Amniotic stem cell (primary cell): ENCODE measurements around the gene LRP5.
"Not testable (repeated sequence)": the region's sequence is repeated elsewhere in the genome, so short reads cannot be mapped to it uniquely, and the experiment has no call there.

Experiments
- DNase-seq: peaks from one replicate; lab custom pipeline; 2025; lab: John Stamatoyannopoulos, UW

LRP5 gene

DNA sequence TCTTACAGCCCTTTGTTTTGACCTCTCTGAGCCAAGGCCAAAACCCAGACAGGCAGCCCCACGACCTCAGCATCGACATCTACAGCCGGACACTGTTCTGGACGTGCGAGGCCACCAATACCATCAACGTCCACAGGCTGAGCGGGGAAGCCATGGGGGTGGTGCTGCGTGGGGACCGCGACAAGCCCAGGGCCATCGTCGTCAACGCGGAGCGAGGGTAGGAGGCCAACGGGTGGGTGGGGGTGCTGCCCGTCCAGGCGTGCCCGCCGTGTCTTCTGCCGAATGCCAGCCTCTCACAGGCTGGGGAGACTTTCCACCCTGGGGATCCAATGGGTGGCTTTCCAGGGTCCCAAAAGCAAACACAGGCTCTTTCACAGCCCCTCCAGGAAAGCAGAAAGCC is 111.1 kb downstream of the LRP5 start:
- DNase-seq = no peak

DNA sequence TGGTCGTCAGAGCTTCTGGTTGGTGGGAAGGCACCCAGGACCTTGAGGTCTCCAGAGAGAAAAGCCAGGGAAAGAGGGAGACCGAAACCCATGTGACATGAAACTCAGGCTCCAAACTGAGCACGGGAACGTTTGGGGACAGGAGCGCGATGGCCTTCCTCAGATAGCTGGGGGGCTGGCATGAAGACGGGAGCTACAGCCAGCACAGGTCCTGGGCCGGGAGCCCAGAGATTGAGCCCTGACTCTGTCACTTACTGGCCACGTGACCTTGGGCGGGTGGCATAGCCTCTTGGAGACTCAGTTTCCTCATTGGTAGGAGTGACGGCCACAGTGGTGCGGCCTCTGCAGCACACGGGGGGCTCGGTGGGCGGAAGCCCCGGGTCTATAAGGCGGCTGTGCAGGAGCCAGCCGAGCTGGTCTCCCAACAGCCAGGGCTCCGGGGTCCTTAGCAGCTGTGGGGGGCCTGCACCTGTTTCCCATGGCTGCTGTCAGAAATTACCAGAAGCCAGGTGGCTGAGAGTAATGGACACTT is 111.8 kb downstream of the LRP5 start:
- no peak for DNase-seq

DNA sequence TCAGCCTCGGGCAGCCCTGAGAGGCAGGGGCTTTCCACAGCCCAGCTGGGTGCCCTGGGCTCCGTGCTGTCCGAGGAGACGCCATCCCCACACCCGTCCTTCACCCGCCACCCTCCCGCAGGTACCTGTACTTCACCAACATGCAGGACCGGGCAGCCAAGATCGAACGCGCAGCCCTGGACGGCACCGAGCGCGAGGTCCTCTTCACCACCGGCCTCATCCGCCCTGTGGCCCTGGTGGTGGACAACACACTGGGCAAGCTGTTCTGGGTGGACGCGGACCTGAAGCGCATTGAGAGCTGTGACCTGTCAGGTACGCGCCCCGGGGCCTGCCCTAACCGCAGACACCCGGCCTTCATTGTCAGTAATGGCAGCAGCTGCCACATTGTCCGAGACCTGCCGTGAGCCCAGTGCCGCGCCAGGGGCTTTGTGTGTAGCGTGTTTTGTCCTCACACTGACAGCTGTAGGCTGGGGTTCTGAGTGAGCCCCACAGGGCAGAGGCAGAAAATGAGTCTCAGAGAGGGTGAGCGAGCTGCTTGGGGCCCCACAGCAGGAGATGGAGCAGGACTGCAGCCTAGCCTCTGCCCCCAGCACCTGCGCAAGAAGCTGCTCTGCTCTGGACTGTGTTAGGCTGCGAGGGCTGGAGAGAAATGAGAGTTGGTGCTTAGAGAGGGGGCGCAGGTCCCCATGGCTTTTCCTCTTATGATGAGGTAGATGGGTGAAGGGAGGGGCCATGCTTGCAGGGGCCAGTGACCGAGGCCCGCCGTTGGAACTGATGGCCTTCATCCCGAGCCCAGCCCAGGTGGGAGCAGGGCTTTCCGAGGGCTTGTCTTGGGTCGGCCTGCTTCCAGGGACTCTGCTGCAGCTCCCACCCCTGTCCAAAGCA is 112.8 kb downstream of the LRP5 start:
- DNase-seq = no peak

DNA sequence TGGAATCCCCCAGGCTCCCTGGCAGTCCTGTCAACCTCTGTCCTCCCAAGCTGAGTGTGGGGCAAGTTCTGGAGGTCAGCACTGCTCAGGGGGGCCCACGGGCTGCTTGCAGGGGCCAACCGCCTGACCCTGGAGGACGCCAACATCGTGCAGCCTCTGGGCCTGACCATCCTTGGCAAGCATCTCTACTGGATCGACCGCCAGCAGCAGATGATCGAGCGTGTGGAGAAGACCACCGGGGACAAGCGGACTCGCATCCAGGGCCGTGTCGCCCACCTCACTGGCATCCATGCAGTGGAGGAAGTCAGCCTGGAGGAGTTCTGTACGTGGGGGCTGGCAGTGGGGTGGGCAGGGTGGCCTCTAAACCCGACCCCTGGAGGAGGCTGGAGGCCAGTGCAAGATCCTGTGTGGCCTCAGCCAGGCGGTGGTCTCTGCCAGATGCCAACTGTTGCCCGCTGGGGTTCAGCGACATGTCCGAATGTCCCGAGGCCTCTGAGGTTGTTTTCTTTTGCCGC is 113.5 kb downstream of the LRP5 start:
- no peak for DNase-seq

DNA sequence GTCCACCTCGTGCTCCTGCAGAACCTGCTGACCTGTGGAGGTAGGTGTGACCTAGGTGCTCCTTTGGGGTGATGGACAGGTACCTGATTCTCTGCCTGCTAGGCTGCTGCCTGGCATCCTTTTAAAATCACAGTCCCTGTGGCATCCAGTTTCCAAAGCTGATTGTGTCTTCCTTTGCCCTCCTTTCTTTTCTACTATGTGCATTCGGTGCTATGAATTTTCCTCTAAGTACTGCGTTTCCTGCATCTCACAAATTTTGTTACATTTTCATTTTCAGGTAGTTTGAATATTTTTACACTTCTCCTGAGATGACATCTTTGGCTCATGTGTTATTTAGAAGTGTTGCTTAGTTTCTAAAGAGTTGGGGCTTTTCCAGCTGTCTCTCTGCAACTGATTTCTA is 117.3 kb downstream of the LRP5 start:
- DNase-seq = no peak

DNA sequence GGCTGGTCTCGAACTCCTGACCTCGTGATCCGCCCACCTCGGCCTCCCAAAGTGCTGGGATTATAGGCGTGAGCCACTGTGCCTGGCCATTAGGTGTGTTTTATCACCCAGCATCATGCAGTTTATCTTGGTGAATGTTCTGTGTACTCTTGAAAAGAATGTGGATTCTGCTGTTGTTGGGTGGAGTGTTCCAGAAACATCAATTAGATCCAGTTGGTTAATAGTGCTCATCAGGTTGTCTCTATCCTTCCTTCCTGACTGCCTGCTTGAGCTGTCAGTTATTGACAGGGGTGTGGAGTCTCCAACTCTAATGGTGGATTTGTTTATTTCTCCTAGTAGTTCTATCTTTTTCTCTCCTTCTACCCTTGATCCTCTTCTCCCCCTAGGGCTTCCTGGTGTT is 118.0 kb downstream of the LRP5 start:
- DNase-seq = no peak

DNA sequence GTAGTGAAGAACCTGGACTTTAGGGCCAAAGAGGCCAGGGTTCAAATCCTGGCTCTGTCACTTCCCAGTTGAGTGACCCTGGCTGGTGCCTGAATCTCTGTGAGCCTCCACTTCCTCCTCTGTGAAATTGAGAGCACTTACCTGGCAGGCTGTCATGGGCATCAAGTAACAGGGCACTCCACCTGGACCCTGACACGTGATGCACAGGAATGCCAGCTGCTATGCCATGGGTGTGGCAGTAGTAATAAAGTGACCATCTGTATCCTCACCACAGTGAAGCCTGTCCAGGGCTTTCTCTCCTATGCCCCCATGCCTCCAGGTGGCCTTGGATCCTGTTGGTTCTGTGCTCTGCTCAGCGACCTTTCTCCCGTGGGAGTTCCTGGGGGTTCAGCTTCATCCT is 118.4 kb downstream of the LRP5 start:
- DNase-seq = no peak

DNA sequence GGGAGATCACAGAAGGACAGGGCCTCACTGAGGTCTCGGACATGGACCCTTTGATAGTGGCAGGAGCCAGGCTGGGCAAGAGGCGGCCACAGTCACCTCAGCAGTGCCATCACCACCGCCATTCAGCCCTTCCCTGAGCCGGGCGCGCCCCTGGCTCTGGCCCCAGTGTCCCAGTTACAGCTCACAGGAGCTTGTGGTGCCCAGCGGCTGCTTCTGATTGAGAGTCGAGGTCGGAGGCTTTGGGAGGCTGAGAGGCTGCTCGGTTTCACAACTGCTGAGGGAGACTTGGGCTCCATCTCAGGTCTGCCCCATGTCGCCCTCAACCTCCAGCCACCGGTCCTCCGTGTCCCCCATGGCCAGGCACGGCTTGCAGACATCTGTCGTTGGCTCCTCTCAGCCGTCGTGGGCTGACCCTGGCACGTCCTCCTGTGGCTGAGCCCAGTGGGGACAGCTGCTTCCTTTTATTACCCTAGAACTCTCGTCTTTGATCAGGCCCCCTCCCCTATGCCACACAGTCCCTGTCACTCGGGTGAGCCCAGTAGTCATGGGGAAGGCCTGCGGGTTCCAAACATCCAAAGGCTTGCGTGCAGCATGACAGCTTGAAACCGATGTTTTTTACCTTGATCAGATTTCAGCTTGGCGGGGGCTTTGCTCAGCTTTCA is 119.7 kb downstream of the LRP5 start:
- no peak for DNase-seq

DNA sequence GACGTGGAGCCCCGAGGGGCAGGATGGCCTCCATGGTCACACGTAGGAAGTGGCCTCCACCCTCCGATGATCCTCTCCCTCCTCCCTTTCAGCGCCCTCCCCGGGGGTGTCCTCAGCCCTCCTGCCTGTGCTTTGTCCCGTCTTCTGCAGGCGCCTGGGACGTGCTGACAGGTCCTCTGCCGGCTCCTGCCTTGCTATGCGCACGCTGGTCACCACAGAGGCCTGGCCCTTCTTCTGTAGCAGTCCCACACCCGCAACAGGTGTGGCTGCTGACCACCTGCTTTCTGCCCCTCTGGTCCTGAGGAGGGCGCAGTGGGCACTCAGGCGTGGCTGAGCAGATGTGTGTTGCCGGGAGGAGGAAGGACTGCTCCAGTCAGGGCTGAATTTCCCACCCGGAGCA is 120.5 kb downstream of the LRP5 start:
- DNase-seq = no peak

DNA sequence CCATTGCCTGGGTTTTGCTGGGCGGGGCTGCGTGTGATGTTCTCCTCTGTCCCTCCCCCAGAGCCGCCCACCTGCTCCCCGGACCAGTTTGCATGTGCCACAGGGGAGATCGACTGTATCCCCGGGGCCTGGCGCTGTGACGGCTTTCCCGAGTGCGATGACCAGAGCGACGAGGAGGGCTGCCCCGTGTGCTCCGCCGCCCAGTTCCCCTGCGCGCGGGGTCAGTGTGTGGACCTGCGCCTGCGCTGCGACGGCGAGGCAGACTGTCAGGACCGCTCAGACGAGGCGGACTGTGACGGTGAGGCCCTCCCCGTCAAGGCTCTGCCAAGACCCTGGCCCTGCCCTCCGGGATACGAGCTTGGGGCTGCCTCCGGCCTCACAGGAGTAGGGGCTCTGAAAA is 121.2 kb downstream of the LRP5 start:
- no peak for DNase-seq

DNA sequence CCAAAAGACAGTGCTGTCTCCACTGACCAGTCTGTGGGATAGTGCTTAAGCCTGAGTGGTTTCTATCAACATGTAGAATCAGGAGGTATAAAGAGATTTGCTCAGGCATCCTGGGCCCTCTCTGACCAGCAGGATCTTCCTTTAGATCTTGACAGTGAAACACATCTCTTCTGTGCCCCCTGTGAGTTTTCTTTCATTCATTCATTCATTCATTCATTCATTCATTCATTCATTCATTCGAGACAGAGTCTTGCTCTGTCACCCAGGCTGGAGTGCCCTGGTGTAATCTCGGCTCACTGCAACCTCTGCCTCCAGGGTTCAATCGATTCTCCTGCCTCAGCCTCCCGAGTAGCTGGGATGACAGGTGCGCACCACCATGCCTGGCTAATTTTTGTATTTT is 121.8 kb downstream of the LRP5 start:
- not testable (repeated sequence) for DNase-seq

DNA sequence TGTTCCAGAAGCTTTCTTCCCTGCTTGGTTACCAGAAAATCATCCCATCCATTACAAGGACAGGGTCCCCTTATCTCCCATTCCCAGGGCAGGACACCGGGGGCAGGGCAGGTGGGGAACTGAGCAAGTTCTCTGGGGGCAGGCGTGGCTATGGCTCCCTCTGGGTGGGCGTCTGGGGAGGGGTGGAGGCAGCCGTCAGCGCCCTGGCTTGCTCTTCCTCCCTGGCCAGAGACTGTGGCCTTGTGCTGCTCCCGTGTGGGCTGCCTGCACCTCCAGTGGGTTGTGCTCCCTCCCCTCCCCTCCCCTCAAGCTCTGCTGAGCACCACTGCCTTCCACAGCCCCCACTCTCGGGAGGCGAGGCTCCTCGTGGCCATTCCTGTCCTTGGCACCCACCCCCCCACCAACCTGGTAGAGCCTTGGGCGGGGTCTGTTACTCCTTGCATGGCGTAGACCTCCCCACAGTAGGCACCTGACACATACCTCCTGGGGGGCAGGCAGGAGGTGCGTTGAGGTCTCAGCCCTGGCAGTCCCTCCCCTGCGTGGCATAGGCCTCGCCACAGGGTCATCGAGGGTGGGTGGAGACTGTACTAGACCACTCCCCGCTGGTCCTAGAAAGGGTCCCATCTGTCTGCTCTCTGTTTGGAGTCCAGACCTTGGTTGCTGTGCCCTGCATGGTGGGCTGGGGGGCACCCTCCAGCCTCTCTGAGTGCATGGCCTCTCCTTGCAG is 123.9 kb downstream of the LRP5 start:
- DNase-seq = no peak

DNA sequence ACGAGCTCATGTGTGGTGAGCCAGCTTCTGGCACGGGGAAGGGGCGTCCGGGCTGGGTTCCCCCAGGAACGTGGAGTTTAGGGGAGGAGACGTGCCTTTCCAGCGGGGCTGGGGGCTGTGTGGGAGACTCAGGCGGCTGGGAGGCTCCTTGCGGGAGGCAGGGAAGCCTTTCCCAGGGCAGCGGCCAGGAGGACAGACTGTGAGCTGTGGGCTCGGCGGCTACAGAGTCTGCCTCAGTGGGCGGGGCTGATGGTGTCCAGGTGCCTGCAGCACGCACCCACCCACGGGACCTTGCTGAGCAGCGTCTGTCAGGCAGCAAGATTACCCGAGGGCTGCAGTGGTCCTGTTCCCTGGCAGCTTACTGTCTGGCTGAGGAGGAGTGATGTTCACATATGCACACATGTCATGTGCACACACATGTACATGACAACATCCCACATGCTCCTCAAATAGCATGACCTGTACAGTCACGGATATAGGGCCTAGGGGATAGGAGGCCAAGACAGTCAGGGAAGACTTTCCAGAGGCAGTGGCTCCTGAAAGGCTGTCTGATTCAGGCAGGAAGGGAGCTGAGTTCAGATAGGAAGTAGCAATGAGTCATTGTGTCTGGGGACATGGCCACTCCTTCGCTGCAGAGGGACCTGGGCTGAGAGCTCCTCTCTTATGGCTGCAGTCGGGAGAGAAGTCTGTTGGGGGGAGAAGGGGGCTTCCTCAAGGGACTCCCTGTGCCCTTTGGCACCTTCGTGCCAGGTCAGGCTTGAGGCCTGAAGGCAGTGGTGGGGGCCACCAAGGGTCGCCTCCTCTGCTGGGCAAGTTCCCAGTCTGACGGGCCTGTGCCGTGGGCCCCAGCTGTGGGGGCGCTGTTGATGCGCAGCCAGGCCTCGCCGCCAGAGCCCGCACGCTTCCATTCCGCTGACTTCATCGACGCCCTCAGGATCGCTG is 124.9 kb downstream of the LRP5 start:
- peak; percentile 25 for DNase-seq

DNA sequence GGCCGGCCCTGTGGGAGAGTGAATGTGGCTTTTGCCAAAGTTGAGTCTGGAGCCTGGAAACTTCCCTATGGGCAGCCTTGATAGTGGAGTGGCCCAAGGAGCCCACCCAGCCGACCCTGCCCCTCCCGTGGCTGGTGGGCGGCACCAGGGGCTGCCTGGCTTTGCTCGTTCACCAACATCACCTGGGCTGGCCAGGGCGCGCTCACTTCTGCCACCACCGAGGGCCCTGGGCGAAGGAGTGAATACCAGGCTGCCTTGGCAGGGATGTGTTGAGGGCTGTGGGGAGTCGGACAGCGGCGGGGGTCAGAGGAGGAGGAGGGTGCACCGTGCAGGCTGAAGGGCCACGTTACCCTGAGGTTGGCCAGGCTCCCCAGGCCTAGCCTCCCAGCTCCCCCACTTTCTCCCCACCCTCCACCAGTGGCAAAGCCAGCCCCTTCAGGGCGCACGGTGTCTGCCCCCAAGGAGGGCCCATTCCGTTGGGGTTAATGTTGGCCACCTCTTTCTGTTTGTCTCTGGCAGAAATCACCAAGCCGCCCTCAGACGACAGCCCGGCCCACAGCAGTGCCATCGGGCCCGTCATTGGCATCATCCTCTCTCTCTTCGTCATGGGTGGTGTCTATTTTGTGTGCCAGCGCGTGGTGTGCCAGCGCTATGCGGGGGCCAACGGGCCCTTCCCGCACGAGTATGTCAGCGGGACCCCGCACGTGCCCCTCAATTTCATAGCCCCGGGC is 125.7 kb downstream of the LRP5 start:
- no peak for DNase-seq

DNA sequence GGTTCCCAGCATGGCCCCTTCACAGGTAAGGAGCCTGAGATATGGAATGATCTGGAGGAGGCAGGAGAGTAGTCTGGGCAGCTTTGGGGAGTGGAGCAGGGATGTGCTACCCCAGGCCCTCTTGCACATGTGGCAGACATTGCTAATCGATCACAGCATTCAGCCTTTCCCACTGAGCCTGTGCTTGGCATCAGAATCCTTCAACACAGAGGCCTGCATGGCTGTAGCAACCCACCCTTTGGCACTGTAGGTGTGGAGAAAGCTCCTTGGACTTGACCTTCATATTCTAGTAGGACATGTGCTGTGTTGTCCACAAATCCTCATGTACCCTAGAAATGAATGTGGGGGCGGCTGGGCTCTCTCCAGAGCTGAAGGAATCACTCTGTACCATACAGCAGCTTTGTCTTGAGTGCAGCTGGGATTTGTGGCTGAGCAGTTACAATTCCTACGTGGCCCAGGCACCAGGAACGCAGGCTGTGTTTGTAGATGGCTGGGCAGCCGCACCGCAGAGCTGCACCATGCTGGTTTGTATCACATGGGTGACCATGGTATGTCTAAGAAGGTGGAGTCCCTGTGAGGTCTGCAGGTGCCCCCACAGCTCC is 126.4 kb downstream of the LRP5 start:
- no peak for DNase-seq

DNA sequence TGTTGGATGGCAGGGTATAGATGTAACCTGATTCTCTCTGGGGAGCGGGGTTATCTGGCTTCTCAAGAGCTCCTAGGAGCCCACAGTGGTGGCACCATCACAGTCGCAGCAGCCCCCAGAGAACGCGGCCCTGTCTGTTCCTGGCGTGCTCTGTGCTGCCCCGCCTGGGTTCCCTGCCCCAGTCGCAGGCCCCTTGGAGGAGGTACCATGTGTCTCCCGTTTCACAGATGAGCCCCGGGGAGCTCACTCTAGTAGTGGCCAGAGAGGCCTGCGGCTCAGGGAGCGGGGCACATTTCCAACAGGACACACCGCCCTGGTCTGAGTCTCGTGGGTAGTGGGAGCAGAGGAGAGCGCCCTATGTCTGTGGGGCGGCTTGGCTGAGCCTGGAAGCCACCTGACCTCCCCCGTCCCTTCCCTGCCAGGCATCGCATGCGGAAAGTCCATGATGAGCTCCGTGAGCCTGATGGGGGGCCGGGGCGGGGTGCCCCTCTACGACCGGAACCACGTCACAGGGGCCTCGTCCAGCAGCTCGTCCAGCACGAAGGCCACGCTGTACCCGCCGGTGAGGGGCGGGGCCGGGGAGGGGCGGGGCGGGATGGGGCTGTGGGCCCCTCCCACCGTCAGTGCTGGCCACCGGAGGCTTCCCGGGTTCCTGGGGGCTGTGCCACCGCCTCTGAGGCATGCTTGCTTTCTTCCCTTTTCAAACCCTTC is 127.1 kb downstream of the LRP5 start:
- no peak for DNase-seq

DNA sequence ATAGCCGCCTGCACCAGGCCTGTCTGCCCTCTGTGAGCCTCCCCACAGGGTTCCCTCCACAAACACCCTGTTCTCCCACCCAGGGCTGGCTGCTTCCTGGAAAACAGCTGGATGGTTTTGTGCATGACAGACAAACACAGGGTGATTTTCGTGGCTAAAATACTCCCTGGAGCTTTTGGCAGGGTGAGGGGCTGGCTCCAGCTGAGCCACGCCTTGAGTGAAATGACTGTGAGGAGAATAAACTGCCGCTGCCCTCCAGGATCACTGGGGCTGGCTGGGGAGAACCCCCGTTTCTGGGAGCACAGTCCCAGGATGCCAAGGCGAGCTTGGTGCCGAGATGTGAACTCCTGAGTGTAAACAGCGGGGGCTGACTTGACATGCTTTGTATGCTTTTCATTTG is 127.8 kb downstream of the LRP5 start:
- no peak for DNase-seq

DNA sequence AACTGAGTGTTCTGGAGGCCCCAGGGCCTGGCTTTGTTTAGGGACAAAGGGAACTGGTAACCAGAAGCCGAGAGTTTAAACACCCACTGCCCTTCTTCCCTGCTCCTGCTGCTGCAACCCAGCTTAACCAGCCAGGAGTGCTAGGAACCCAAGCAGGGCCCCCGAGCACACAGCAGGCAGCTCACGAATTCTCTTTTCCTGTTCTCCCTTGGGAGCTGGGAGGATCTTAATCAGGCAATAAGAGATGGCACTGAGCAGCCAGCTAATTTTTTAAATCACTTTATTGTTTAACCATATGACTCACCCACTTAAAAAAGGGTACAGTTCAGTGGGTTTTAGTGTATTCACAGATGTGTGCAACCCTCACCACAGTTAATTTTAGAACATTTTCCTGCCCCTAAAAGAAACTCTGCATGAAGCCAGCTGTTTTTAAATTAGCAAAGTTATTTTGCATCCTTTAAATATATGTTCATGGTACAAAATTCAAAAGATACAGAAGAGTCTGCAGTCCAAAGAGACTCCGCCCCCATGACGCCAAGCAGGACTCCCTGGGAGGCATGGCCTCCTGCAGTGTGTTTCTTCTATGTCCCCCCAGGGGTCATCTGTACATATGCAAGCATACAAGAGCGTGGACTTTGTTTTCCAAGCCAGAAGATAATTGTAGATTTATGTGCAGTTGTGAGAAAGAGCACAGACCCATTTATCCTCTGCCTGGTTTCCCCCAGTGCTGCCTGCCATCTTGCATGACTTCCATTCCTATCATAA is 129.3 kb downstream of the LRP5 start:
- DNase-seq = peak; percentile 5

DNA sequence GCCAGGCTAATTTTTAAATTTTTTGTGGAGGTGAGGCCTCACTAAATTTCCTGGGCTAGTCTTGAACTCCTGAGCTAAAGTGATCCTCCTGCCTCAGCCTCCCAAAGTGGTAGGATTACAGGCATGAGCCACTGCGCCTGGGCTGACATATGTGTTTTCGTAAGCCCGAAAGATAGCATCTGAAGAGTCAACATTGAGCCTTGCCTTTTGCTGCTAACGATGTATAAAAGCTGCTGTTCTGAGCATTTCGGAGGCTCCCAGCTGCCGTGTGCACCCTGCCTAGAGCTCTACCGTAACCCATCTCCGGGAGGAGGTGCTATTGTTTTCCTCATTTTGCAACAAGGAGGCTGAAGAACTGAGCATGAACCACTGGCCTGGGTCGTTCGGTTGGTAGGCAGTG is 130.0 kb downstream of the LRP5 start:
- DNase-seq = no peak
